GM18909 (cell line): ENCODE measurements around the gene RAPGEF2.
"Not testable (repeated sequence)": the region's sequence is repeated elsewhere in the genome, so short reads cannot be mapped to it uniquely, and the experiment has no call there.

ENCODE experiments used
- ATAC-seq: cut with Tn5 transposase; IDR thresholded peaks from one replicate; pipeline ENCODE4 v1.9.1; 2021; ENCODE audit warnings: mild to moderate bottlenecking; ENCODE audit not compliant: unreplicated experiment, poor library complexity

Gene RAPGEF2

GRCh38 chr4:159096434-159096833, 6.4 kb upstream of the RAPGEF2 start:
- ATAC-seq, result no peak

- no peak for ATAC-seq
These were observed 5.7 kb upstream of the RAPGEF2 start for GRCh38 chr4:159097144-159097543.

GRCh38 chr4:159097785-159098184, 5.1 kb upstream of the RAPGEF2 start:
- no peak for ATAC-seq

GRCh38 chr4:159098482-159099127, 4.3 kb upstream of the RAPGEF2 start:
- no peak for ATAC-seq

- ATAC-seq, result no peak
These were observed 774 bp upstream of the RAPGEF2 start for GRCh38 chr4:159101988-159102621.

GRCh38 chr4:159103384-159103990, 608 bp downstream of the RAPGEF2 start:
- ATAC-seq, result peak; percentile 23

GRCh38 chr4:159104694-159105414, 2.0 kb downstream of the RAPGEF2 start:
- ATAC-seq, result no peak

GRCh38 chr4:159105761-159106243, 2.9 kb downstream of the RAPGEF2 start:
- peak; percentile 16 for ATAC-seq

- no peak for ATAC-seq
These were observed 3.8 kb downstream of the RAPGEF2 start for GRCh38 chr4:159106636-159107035.

GRCh38 chr4:159107203-159107925, 4.5 kb downstream of the RAPGEF2 start:
- no peak for ATAC-seq

GRCh38 chr4:159108124-159108523, 5.2 kb downstream of the RAPGEF2 start:
- no peak for ATAC-seq

- ATAC-seq, result no peak
These were observed 8.1 kb downstream of the RAPGEF2 start for GRCh38 chr4:159110961-159111360.

GRCh38 chr4:159111416-159111815, 8.5 kb downstream of the RAPGEF2 start:
- no peak for ATAC-seq

- ATAC-seq, result not testable (repeated sequence)
These were observed 10.5 kb downstream of the RAPGEF2 start for GRCh38 chr4:159113366-159113765.

- ATAC-seq, result not testable (repeated sequence)
These were observed 13.2 kb downstream of the RAPGEF2 start for GRCh38 chr4:159116098-159116497.

- not testable (repeated sequence) for ATAC-seq
These were observed 13.8 kb downstream of the RAPGEF2 start for GRCh38 chr4:159116693-159117092.

GRCh38 chr4:159117564-159117963, 14.7 kb downstream of the RAPGEF2 start:
- no peak for ATAC-seq

GRCh38 chr4:159117968-159118367, 15.1 kb downstream of the RAPGEF2 start:
- ATAC-seq, result no peak

- no peak for ATAC-seq
These were observed 18.5 kb downstream of the RAPGEF2 start for GRCh38 chr4:159121371-159121770.

- ATAC-seq, result no peak
These were observed 23.8 kb downstream of the RAPGEF2 start for GRCh38 chr4:159126716-159127115.
